ENCODE results near the gene PGLYRP1. TPM values are rescaled to one million over a fixed set of nuclear protein-coding genes. Genes with fewer than 3 reads are reported as not detected.
A peak's percentile ranks its signal among the peaks of the same experiment; 100 is the strongest.

Gene PGLYRP1
- total RNA-seq, 4 donors from 2014 or later: not detected

DNA sequence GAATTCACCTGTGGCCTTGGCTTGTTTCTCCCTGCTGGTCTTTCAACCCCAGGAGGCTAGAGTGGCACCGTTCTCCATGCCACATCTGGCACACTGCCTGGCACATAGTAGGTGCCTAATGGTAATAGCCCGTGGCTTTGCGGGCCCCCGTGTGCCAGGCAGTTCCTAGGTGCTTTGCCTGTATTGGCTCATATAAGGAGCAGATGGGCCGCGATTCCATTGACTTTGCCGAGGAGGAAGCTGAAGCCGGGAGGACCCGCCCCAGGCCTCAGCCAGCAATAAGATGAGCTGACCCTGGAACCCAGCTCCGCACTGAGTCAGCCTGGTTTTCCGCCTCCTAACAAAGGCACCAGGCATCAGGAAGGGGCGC is 807 bp downstream of the PGLYRP1 start:
- Histone ChIP-seq H3K9me3 (no peaks in the 10 kb centered on the region), H3K4me1 (peaks cover 0 to 5% (median 0%) of the 10 kb centered on the region in 4 donors), H3K27ac (no peak overlapping the region), H3K36me3 (no peaks in the 10 kb centered on the region), H3K4me3 (no peak overlapping the region), H3K27me3 (peaks cover 54% of the 10 kb centered on the region)
- WGBS, 2 donors (ENCODE audit: low coverage in 1 of 2): 41% methylated on average over 12 of the region's 12 CpGs; no CpG with 5 or more reads in 1 of the 2 donors
- intact Hi-C loops (cut with DNase I; ENCODE audit: low total_unique reads) (no loop called here), in situ Hi-C loops (cut with MboI; ENCODE audit: low pct_ligation_motif_present in 1 of 4, low pct_unique_long_range_greater_than_20kb in 1 of 4, low sequenced_read_pairs in 3 of 4) (loop anchor here in 2 of 4 donors (10.0 kb wide), 2 partner anchors 173 to 243 kb away; no protein-coding TSS in a partner anchor)
- DNase-seq: no peak
- TF ChIP-seq POLR2AphosphoS5 (IDR thresholded peaks at IDR 0.05): no peak
- TF ChIP-seq EP300 (IDR thresholded peaks at IDR 0.05; ENCODE audit: low read depth): no peak
- TF ChIP-seq POLR2A (IDR thresholded peaks at IDR 0.05): no peak
- TF ChIP-seq, protein P1, sequence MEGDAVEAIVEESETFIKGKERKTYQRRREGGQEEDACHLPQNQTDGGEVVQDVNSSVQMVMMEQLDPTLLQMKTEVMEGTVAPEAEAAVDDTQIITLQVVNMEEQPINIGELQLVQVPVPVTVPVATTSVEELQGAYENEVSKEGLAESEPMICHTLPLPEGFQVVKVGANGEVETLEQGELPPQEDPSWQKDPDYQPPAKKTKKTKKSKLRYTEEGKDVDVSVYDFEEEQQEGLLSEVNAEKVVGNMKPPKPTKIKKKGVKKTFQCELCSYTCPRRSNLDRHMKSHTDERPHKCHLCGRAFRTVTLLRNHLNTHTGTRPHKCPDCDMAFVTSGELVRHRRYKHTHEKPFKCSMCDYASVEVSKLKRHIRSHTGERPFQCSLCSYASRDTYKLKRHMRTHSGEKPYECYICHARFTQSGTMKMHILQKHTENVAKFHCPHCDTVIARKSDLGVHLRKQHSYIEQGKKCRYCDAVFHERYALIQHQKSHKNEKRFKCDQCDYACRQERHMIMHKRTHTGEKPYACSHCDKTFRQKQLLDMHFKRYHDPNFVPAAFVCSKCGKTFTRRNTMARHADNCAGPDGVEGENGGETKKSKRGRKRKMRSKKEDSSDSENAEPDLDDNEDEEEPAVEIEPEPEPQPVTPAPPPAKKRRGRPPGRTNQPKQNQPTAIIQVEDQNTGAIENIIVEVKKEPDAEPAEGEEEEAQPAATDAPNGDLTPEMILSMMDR (IDR thresholded peaks at IDR 0.05): no peak

DNA sequence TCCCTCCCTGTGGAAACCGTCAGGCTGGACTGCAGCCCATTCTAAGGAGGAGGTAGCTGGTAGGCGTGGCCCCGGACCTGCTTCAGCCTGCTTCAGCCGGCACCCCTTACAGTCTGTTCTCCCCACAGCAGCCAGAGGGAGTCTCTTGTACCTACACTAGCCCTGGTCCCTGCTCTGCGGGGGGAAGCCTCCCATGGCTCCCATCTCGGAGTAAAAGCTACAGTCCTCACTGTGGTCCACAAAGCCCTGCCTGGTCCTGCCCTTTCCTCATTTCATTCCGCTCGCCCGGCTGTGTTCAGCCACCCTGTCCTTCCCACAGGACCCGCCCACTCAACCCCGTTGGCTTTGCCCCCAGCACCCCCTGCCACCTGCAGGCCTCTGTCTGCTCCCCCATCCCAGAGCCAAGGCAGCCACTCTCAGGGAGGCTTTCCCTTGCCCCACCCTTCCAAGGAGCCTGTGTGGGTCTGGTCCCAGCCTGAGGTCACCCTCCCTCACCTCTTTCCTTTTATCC is 1.3 kb downstream of the PGLYRP1 start:
- Histone ChIP-seq H3K27ac (no peak overlapping the region), H3K9me3 (no peaks in the 10 kb centered on the region), H3K36me3 (no peaks in the 10 kb centered on the region), H3K4me3 (no peak overlapping the region), H3K27me3 (peaks cover 49% of the 10 kb centered on the region), H3K4me1 (peaks cover 0 to 7% (median 2%) of the 10 kb centered on the region in 4 donors)
- TF ChIP-seq EP300 (IDR thresholded peaks at IDR 0.05; ENCODE audit: low read depth) (no peak), POLR2AphosphoS5 (IDR thresholded peaks at IDR 0.05) (no peak), POLR2A (IDR thresholded peaks at IDR 0.05) (no peak)
- TF ChIP-seq, protein P1 (IDR thresholded peaks at IDR 0.05): no peak
- in situ Hi-C loops (cut with MboI; ENCODE audit: low pct_ligation_motif_present in 1 of 4, low pct_unique_long_range_greater_than_20kb in 1 of 4, low sequenced_read_pairs in 3 of 4): loop anchor here in 2 of 4 donors (10.0 kb wide), 2 partner anchors 173 to 243 kb away; no protein-coding TSS in a partner anchor
- intact Hi-C loops (cut with DNase I; ENCODE audit: low total_unique reads): no loop called here
- DNase-seq: peak; percentile 29
- 40% methylated on average over 11 of the region's 11 CpGs; no CpG with 5 or more reads in 1 of the 2 donors for WGBS, 2 donors (ENCODE audit: low coverage in 1 of 2)

DNA sequence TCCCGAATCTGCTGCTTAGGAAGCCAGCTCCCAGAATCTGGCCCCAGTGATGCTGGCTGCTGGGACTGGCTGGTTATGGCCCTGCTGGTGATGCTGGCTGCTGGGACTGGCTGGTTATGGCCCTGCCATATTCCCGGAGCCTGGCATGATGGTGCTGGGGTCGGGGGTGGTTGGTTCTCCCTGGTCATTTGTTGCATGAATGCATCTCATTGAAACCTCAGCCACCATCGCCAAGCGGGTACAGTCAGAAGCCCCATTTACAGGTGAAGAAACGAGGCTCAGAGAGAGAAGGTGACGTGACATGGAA is 2.1 kb downstream of the PGLYRP1 start:
- intact Hi-C loops (cut with DNase I; ENCODE audit: low total_unique reads) (no loop called here), in situ Hi-C loops (cut with MboI; ENCODE audit: low pct_ligation_motif_present in 1 of 4, low pct_unique_long_range_greater_than_20kb in 1 of 4, low sequenced_read_pairs in 3 of 4) (loop anchor here in 2 of 4 donors (10.0 kb wide), 2 partner anchors 174 to 244 kb away; no protein-coding TSS in a partner anchor)
- peaks cover 47% of the 10 kb centered on the region for H3K27me3 ChIP-seq
- 60 to 80% methylated on average over 1 to 6 of the region's 7 CpGs for WGBS, 2 donors (ENCODE audit: low coverage in 1 of 2)
- no peak overlapping the region for H3K4me3 ChIP-seq
- H3K27ac ChIP-seq: no peak overlapping the region
- no peaks in the 10 kb centered on the region for H3K9me3 ChIP-seq
- H3K4me1 ChIP-seq: peaks cover 0 to 12% (median 10%) of the 10 kb centered on the region in 4 donors
- H3K36me3 ChIP-seq: no peaks in the 10 kb centered on the region
- DNase-seq: no peak
- TF ChIP-seq POLR2A (IDR thresholded peaks at IDR 0.05) (no peak), POLR2AphosphoS5 (IDR thresholded peaks at IDR 0.05) (no peak), EP300 (IDR thresholded peaks at IDR 0.05; ENCODE audit: low read depth) (no peak)
- TF ChIP-seq, protein P1 (IDR thresholded peaks at IDR 0.05): no peak

DNA sequence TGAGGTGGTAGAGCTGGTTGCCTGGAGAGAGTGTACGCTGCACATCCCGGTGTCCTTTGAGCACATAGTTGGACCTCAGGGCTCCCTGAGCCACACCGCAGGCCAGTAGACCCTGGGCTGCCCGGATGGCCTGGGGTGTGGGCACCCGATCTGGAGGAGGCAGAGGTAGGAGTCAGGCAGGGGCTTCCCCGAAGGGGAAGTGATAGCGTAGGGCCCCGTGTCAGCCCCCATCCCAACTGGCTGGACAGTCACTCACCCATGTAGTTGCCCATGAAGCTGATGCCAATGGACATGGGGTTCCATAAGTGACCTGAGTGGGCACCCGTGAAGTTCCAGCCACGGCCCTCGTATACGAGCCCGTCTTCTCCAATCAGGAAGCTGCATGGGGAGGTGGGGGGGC is 3.6 kb downstream of the PGLYRP1 start:
- Histone ChIP-seq H3K36me3 (no peaks in the 10 kb centered on the region), H3K4me1 (peaks cover 3 to 27% (median 24%) of the 10 kb centered on the region in 4 donors), H3K27ac (no peak overlapping the region), H3K9me3 (no peaks in the 10 kb centered on the region), H3K4me3 (no peak overlapping the region), H3K27me3 (peaks cover 47% of the 10 kb centered on the region)
- WGBS, 2 donors (ENCODE audit: low coverage in 1 of 2): 87% methylated on average over 13 of the region's 13 CpGs; no CpG with 5 or more reads in 1 of the 2 donors
- in situ Hi-C loops (cut with MboI; ENCODE audit: low pct_ligation_motif_present in 1 of 4, low pct_unique_long_range_greater_than_20kb in 1 of 4, low sequenced_read_pairs in 3 of 4) (no loop called here), intact Hi-C loops (cut with DNase I; ENCODE audit: low total_unique reads) (no loop called here)
- no peak for TF ChIP-seq POLR2AphosphoS5 (IDR thresholded peaks at IDR 0.05)
- no peak for TF ChIP-seq EP300 (IDR thresholded peaks at IDR 0.05; ENCODE audit: low read depth)
- TF ChIP-seq POLR2A (IDR thresholded peaks at IDR 0.05): no peak
- TF ChIP-seq, protein P1 (IDR thresholded peaks at IDR 0.05): no peak
- no peak for DNase-seq

Measured in transverse colon (tissue), 4 donors.